RPMI7951 (cell line): Measurements from ENCODE around the gene MTA3. TPM values are rescaled to one million over a fixed set of nuclear protein-coding genes. Genes with fewer than 3 reads are reported as not detected.
"Not testable (repeated sequence)": the region's sequence is repeated elsewhere in the genome, so short reads cannot be mapped to it uniquely, and the experiment has no call there.

Experiments used
- DNase-seq: peaks from one replicate; pipeline ENCODE4 v3.0.0-alpha.2; 2012; ENCODE audit warnings: low read depth
- total RNA-seq: library from RNA; depleted of rRNA; stranded (reverse); fragments of >200 nt; shearing (Covaris generic); gene quantifications from 2 replicates; pipeline ENCODE4 v1.2.3, GENCODE V29; 2014

Gene MTA3
- total RNA-seq, 1 experiment from 2014 or later, result 28.0 TPM

DNA sequence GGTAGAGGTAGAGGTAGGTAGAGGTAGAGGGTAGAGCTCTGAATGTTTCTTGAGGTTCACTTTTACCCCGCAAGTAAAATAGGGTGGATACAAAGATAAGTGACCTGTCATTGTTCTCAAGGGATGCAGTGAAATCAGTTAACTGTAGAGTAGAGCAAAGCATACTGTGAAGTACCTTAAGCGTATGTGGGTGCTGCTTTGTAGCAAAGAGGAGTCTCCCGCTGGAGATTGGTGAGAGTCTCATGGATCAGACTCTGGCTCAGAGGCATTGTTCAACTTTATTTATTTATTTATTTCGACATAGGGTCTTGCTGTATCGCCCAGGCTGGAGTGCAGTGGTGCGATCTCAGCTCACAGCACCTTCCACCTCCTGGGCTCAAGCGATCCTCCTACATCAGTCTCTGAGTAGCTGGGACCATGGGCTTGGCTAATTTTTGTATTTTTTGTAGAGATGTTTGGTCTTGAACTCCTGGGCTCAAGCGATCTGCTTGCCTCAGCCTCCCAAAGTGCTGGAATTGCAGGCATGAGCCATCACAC, 38.7 kb downstream of the MTA3 start:
- no peak for DNase-seq

DNA sequence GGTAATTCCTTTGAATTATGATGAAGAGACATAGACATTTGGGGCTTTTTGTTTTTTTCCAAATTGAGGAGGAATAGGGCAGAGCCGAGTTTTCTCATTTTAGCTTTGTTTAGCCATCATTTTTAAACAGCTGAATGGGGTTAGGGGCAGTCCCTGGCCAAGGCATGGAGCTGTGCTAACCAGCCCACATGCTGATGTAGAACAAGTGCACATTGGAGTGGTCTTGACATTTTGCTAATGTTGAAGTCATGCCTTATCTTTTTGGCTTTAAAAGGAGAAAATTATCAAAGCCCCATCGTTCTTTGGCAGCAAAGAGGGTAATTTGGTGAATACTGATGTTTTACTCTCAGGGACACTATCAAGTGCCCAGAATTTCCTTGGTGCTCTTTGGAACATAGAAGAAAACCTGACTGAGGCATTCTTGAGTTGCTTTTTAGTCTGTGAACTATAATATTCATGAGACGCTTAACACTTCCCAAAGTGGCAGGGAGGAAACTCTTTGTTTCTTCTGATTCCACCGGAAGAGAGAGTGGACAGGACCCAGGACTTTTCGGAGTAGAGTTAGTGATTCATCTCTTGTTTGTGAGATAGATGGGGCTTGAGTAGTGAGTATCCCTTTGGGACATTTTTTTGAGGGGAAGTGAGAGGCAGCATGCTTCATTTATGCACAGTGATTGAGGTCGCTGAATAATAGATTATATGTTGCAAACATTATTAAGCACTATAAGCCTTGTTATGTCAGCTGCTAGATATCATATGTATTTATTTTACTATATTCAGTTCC, 45.0 kb downstream of the MTA3 start:
- no peak for DNase-seq

DNA sequence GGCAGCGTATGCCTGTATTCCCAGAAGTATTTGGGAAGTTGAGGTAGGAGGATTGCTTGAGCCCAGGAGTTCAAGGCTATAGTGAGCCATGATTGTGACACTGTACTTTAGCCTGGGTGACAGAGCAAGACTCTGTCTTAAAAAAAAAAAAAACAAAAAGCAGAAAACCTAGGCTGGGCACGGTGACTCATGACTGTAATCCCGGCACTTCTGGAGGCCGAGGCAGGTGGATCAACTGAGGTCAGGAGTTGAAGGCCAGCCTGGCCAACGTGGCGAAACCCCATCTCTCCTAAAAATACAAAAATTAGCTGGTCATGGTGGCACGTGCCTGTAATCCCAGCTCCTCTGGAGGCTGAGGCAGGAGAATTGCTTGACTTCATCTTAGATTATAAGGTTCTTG, 46.4 kb downstream of the MTA3 start:
- no peak for DNase-seq

DNA sequence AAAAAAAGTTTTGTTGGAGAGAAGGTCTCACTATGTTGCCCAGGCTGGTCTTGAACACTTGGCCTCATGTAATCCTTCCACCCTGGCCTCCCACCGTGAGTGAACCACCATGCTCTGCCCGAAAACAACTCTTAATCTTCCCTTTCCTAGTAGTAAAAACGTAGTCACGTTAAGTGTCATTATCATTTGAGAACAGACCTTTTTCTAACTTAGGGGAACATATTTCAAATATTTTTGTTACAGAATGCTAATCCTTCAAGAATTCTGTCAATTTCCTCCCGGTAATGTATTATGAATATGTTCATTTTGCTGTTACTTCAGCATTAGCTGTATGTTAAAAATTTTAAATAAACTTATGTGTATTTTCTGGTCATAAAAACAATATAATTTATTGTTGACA, 49.7 kb downstream of the MTA3 start:
- no peak for DNase-seq

DNA sequence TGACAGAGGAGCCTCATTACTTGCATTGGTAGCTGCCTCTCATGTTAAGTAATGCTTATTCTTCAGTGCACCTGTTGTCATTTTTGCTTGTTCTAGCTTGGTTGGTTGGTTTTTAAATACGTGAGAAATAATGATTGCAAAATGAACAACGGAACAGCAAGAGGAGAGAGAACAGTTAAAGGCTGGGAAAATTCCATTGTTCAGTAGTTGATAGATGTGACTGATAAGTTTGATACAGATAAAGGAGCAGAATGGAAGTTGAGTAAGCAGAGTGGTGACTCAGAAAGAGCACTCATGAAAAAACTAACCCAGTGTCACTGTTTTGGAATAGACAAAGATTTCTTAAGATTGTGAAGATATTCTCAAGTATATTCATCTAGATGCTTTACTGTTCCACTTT, 50.5 kb downstream of the MTA3 start:
- peak; percentile 54 for DNase-seq

DNA sequence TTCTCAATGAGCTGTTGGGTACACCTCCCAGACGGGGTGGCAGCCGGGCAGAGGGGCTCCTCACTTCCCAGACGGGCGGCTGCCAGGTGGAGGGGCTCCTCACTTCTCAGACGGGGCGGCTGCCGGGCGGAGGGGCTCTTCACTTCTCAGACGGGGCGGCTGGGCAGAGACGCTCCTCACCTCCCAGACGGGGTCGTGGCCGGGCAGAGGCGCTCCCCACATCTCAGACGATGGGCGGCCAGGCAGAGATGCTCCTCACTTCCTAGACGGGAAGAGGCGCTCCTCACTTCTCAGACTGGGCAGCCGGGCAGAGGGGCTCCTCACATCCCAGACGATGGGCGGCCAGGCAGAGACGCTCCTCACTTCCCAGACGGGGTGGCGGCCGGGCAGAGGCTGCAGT, 53.2 kb downstream of the MTA3 start:
- not testable (repeated sequence) for DNase-seq

DNA sequence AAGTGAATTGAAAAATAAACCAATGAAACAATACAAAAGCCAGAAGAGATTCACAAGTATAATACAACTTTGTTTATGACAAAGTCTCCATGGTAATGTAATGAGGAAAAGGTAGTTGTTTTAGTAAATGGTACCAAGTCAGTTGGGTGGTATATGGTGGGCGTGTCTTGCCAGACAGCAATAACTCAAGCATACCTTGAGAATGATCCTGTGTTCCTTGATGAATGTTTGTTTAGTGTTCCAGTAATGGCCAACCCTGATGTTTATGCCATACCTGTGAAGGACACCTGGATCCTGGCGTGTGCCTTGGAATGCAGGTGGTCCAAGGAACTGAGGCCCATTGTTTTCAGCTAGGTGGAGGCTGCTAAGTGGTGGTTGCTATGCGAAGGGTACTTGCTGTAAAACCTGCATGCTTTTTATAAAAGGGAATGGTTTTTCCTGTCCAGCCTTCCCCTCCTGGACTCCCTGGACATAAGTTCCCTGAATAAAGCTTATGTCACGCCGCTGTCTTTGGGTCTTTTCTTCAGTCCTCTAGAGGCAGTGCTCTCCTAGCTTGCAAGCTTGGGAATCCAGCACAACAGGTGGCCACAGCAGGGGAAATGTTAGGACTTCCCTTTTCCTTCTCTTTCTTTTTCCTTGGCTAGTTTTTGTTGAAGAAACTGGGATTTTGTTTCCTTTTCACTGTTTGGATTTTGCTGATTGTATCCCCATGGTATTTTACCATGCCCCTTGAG, 54.7 kb downstream of the MTA3 start:
- DNase-seq, result no peak

DNA sequence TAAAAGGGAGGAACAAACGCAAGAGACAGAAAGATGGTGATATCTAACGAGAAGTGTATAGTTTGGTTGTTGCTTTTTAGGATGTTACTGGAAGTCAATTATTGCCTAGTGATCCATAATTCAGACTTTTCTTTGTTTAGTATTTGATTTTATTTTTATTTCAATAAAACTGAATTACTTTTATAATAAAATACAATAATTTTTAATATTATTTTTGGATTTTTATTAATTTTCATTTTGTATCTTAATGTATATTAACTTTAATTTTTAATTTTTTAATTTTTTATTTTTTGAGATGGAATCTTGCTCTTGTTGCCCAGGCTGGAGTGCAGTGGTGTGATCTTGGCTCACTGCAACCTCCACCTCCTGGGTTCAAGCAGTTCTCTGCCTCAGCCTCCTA, 55.6 kb downstream of the MTA3 start:
- no peak for DNase-seq

DNA sequence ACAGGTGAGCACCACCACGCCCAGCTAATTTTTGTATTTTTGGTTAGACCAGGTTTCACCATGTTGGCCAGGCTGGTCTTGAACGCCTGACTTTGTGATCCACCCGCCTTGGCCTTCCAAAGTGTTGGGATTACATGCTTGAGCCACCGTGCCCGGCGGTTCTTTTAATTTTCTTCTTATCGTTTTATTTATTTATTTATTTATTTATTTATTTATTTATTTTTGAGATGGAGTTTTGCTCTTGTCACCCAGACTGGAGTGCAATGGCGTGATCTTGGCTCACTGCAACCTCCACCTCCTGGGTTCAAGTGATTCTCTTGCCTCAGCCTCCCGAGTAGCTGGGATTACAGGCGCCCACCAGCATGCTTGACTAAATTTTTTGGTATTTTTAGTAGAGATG, 59.6 kb downstream of the MTA3 start:
- DNase-seq, result not testable (repeated sequence)

DNA sequence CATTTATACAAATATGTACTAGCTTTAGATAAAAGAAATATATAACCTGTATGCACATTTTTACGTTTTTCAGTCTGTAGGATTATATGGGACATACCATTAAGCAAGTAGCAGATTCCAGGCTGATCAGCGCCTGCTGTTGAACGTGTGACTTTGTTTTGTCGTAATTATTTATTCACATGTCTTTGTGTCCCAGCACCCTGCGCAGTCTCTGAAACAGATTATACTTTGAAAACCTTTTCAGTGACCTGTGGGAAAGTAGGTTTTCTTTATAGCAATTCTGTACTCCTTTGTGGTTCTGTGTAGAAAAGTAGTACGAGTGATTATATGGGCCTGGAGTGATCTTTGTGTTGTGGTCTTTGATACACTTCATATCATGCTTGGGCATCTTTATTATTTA, 68.5 kb downstream of the MTA3 start:
- DNase-seq, result no peak

DNA sequence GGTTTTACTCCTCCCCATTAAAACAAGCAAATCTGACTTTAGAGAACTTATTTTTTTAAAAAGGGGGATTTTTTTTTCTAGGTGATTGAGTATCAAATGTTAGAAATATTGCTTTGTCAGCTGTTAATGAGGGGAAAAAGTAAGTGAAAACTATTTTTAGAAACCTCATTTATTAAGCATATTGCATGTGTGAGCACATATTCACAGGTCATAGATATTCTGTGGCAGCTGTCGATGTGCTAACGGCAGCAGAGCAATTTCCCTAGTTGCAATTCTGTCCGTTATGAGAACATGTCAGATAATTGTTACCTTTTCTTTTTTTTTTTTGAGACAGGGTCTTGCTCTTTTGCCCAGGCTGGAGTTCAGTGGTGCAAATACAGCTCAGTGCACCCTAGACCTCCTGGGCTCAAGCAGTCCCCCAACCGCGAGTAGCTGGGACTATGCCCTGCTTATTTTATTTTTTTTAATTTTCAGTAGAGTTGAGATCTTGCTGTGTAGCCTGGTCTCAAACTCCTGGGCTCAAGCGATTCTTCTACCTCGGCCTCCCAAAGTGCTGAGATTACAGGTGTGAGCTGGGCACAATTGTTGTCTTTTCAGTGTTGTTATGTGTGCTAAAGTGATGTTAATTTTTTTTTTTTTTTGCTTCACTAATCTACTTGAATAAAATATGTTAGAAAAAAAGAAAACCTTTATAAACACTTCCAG, 69.8 kb downstream of the MTA3 start:
- no peak for DNase-seq

DNA sequence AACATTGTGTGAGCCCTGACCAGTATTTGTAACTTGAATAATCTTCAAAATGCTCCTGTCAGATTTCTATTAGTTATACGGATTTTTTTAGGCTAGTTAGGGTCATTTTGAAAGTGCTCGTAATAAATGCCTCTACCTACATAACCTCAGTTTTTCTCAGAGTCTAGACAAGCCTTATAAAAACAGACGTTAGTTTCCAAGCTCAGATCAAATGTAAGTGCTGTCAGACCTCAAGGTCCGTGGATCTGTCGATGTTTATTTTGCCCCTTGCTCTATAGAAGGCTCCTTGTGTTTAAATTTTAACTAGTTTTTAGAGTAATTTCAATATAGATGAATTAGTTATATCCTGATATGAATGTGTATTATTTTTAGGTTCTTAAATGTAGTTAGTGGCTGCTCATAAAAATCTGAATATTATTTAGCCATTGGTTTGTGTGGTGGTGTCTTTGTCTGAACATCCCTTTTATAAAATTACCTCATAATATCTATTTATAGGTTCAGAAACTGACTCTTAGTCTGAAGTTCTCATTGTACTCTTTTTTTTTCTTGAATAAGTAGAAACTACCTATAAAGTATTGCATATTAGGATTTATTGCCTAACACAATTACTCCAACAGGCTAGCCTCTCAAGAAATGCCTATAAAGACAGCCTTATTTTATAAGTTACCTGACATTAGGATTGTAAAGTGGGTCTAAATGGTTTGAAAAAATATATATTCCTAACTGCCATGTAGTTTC, 71.1 kb downstream of the MTA3 start:
- peak; percentile 10 for DNase-seq

DNA sequence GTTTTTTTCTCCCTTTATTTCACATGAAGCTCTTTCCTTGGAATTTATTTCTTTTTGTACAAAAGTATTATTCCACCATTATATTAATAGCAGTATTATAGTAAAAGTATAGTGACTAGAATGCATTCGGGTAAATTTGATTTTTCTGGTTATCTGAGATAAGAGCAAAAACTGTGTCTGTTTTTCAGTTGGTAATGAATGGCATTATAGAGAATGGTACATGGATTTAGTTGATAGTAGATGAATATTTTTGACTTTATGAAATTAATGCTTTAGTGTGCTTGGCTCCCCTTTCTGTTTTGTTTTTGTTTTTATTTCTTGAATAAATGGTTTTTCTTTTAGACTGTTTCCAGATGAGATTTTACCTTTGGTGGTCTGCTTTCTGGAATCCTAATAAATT, 71.8 kb downstream of the MTA3 start:
- DNase-seq, result no peak

DNA sequence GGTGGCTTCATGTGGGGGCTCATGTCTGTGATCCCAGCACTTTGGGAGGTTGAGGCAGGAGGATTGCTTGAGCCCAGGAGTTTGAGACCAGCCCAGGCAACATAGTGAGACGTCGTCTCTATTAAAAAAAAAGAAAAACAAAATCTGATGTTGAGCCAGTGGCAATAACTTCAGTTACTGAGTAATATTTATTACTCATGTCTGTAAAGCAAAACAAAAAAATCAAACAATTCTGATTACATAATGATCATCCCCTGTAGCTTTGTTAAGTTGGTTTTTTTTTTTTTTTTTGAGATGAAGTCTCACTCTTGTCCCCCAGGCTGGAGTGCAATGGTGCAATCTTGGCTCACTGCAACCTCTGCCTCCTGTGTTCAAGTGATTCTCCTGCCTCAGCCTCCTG, 73.9 kb downstream of the MTA3 start:
- DNase-seq, result not testable (repeated sequence)

DNA sequence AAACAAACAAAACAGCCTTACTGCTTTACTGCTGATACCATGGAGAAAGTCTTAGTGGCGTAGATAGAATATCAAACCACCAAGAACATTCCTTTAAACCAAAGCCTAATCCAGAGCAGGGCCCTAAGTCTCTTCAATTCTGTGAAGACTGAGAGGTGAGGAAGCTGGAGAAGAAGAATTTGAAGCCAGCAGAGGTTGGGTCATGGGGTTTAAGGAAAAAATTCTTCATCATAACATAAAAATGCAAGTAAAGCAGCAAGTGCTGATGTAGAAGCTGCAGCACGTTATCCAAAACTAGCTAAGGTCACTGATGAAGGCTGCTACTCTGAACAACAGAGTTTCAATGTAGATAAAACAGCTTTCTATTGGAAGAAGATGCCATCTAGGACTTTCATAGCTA, 77.1 kb downstream of the MTA3 start:
- no peak for DNase-seq

DNA sequence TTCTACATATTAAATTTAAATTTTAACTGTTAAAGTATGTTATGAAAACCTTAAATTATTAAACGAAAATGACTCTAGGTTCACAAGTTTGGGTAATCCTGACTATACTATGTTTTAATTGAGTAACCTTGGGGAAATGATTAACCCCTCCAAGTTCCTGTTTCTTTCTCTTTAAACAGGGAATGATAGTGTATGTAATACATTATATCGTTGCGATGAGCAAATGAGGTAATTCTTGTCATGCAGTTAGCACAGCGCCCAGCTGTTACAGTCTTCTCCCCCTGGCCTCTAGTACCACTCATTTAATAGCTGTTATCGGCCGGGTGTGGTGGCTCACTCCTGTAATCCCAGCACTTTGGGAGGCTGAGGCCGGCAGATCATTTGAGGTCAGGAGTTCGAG, 80.4 kb downstream of the MTA3 start:
- DNase-seq, result no peak

DNA sequence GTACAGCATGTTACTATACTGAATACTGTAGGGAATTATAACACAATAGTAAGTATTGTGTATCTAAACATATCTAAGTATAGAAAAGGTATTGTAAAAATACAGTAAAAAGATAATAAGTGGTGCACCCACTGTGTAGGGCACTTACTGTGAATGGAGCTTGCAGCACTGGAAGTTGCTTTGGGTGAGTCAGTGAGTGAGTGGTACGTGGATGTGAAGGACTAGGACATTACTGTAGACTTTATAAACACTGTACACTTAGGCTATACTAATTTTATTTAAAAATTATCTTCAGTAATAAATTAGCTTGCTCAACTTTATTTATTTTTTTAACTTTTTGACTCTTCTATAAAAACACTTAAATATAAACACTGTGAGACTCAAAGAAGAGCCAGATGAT, 82.6 kb downstream of the MTA3 start:
- DNase-seq, result no peak

DNA sequence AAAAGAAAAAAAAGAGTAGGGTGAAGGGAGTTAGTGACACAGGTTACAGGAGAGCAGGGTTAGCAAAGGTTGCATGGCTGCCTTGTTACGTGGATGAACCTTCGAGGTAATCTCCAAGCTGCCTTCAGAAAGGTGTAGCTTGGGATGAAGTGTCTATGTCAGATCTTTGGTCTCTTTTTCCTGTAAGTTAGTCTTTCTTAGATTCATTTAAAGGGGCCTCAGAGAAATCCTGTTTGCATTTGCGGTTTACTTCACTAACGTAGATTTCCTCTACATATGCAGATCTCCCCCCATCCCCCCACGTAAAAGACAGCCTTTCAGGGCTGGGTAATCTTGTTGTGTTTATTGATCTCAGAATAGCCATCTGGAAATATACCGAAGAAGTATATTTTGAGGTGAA, 83.7 kb downstream of the MTA3 start:
- no peak for DNase-seq

DNA sequence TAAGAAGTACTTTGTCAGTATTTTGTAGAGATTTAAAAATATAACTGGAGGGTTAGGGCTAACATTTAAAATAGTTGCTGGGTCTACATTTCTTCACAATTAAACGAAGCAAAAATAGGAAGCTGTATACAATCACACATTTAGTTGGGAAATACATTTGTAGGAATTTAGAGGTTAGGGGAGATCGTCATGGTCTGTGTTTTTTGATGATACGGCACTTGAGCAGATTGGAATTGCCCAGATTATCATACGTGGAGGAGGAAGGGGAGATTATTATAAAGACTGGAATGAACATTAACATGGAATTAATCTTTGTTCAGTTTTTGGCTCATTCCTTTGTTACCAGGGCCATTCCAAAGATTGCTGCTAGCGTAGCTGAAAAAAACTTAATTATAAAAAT, 84.6 kb downstream of the MTA3 start:
- no peak for DNase-seq

DNA sequence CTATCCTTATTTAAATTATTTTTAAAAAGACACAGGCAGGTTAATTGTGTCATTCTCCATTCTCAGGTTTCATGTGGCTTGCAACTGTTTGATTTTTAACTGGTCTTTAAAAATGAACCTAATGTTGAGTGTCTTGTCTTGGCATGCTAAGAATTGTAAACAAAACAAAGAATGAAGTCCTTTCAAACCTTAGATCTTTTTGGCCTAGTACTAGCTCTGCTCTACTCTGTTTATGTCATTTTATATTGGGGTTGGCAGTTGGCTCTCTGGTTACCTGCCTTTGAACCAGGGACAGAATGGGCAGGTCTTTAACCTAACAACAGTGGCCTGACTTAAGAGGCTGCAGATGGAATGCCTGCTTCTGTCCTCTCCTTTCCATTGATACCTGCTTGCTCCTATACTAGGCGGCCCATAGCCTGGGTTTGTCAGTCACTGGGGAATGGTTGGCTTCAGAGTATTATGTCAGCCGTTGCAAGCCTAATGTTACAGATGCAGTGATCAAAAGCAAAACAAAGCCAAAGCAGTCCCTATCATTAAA, 85.5 kb downstream of the MTA3 start:
- DNase-seq, result no peak

DNA sequence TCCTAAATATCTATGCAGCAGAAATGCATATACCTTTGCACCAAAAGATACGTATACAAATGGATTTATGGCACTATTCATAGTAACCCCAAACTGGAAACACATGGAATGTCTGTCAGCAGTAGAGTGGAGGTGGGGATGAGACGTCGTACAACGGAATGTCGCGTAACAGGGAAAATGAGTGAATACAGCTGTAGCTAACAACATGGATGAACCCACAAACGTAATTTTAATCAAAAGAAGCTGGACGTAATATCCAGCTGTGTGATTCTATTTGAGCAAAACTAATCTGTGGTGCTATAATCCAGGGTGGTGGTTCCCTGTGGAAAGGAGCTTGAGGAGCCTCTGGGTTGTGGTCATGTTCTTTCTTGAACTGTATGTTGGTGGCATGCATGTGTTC, 89.9 kb downstream of the MTA3 start:
- no peak for DNase-seq

DNA sequence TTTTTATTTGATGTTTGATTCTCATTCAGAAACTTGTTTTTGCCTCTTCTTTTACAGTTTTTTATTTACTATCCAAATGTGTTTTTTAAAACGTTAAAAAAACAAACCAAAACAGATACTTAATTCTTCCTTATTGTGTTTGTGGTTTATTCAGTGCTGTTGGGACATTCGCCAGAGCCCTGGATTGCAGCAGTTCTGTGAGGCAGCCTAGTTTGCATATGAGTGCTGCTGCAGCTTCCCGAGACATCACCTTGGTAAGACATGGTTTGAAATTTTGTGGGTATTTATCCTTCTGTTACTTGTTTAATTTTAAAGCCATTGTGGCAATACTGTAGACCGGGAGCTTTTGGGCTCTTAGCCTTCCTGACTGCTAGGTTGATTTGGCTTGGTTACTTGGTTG, 91.2 kb downstream of the MTA3 start:
- no peak for DNase-seq
